Skeletal muscle satellite cell (primary cell): Measurements from ENCODE around the gene NUP153. TPM values are rescaled to one million over a fixed set of nuclear protein-coding genes. Genes with fewer than 3 reads are reported as not detected.

Source experiments
- H3K27me3 ChIP-seq: 2 replicates; pipeline ENCODE4 v1.7.0; 2013; ENCODE audit warnings: low read length; ENCODE audit not compliant: control insufficient read depth, insufficient read depth
- H3K36me3 ChIP-seq: 2 replicates; pipeline ENCODE4 v1.7.0; 2013; ENCODE audit warnings: mild to moderate bottlenecking, control low read depth, low read length; ENCODE audit not compliant: insufficient read depth
- H3K4me1 ChIP-seq: 2 replicates; pipeline ENCODE4 v1.7.0; 2013; ENCODE audit warnings: low read length; ENCODE audit not compliant: control insufficient read depth, insufficient read depth
- H3K4me2 ChIP-seq: 2 replicates; pipeline ENCODE4 v1.7.0; 2013; ENCODE audit warnings: mild to moderate bottlenecking, low read length
- H3K4me3 ChIP-seq: 2 replicates; pipeline ENCODE4 v1.7.0; 2013; ENCODE audit warnings: low read length
- H3K9ac ChIP-seq: 2 replicates; pipeline ENCODE4 v1.7.0; 2013; ENCODE audit warnings: mild to moderate bottlenecking, low read depth, low read length, moderate library complexity
- H3K9me3 ChIP-seq: replicated peaks from 2 replicates; pipeline ENCODE4 v1.7.0; 2013; ENCODE audit warnings: mild to moderate bottlenecking, control low read depth, low read length
- small RNA-seq: library from RNA; depleted of rRNA; stranded (forward); fragments of <200 nt; gene quantifications from one replicate; pipeline ENCODE3, GENCODE V24; 2012

Gene NUP153

GRCh38 chr6:17574866-17575560 is 131.7 kb downstream of the NUP153 start:
- Histone ChIP-seq H3K27me3 (no peaks in the 10 kb centered on the region), H3K4me3 (no peak overlapping the region), H3K4me1 (peaks cover 8% of the 10 kb centered on the region), H3K36me3 (no peaks in the 10 kb centered on the region), H3K4me2 (peak overlapping the region; percentile 33), H3K9ac (no peak overlapping the region), H3K9me3 (peaks cover 4% of the 10 kb centered on the region)

- Histone ChIP-seq H3K9ac (no peak overlapping the region), H3K9me3 (no peaks in the 10 kb centered on the region), H3K4me2 (no peak overlapping the region), H3K4me1 (no peaks in the 10 kb centered on the region), H3K36me3 (no peaks in the 10 kb centered on the region), H3K27me3 (no peaks in the 10 kb centered on the region), H3K4me3 (no peak overlapping the region)
Observed at GRCh38 chr6:17565399-17565798, 141.3 kb downstream of the NUP153 start.

Small RNAs within 50 kb of the gene (small RNA-seq; reads per million reads assigned to genes)
- gene RF00019 (not detected), gene RNA5SP204 (1.5 reads per million, percentile 54 among the genes with 10 or more reads in this experiment), gene RNU6-190P (not detected), gene SUMO2P13 (not detected)
